Cardiac fibroblast (primary cell): ENCODE measurements around the gene CDH11.
A peak's percentile ranks its signal among the peaks of the same experiment; 100 is the strongest.

Source experiments
- DNase-seq, 2 donors: peaks; one replicate each; pipeline versions ENCODE4 v3.0.0 to v3.0.0-alpha.2; 2010; ENCODE audit warnings: low read depth in 2 of 2
- H3K4me3 ChIP-seq, 2 donors: replicated peaks in 1 of 2; 1 replicate in 1 of 2; 2 replicates in 1 of 2; pipeline ENCODE4 v1.5.1; 2011; ENCODE audit warnings: low read depth in 2 of 2, low read length in 2 of 2, mild to moderate bottlenecking in 2 of 2, moderate library complexity in 1 of 2
- TF ChIP-seq, protein P1 (sequence below): IDR thresholded peaks from one replicate; pipeline ENCODE4 v1.5.1; 2011; ENCODE audit warnings: low read depth, mild to moderate bottlenecking, low read length, inconsistent platforms

CDH11 gene

DNA sequence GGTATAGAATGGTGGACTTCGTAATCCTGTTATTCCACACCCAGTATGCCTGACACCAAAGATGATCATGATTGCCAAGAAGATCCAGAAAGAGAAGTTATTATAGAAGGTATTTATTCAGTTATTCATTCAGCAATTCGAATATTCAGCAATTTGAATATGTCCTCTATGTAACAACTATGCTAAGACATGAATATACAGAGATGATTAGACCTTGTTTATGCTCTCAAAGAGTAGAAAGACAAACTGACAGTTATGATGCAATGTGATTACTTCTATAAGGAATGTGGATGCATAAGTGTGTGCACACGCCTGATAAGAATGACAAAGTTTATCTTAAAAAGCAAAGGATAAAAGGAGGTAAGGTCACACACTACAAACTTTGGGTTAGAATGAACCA, 218.1 kb downstream of the CDH11 start:
- no peak overlapping the region for H3K4me3 ChIP-seq
- TF ChIP-seq, protein P1, sequence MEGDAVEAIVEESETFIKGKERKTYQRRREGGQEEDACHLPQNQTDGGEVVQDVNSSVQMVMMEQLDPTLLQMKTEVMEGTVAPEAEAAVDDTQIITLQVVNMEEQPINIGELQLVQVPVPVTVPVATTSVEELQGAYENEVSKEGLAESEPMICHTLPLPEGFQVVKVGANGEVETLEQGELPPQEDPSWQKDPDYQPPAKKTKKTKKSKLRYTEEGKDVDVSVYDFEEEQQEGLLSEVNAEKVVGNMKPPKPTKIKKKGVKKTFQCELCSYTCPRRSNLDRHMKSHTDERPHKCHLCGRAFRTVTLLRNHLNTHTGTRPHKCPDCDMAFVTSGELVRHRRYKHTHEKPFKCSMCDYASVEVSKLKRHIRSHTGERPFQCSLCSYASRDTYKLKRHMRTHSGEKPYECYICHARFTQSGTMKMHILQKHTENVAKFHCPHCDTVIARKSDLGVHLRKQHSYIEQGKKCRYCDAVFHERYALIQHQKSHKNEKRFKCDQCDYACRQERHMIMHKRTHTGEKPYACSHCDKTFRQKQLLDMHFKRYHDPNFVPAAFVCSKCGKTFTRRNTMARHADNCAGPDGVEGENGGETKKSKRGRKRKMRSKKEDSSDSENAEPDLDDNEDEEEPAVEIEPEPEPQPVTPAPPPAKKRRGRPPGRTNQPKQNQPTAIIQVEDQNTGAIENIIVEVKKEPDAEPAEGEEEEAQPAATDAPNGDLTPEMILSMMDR = no peak
- no peak for DNase-seq

DNA sequence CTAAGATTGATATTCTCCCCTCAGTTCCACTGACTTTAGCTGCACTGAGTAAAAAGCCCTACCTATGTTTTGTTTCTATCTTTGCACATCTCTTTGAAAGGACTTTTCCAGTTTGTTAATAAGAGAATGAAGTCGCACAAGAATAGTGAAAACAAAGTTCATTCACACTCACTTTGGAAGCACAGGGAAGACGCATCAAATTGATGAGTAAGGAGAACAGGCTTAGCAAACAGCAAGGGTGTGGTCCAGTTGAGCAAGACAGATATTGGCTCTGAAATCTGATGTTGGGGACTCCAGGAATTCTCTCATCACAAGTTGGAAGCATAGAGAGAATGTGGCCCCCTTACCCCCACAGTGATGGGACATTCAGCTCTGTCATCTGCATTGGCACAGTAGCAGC, 221.3 kb downstream of the CDH11 start:
- DNase-seq = peak in 1 of 2 donors; percentile 18
- TF ChIP-seq, protein P1 = no peak
- H3K4me3 ChIP-seq = no peak overlapping the region

DNA sequence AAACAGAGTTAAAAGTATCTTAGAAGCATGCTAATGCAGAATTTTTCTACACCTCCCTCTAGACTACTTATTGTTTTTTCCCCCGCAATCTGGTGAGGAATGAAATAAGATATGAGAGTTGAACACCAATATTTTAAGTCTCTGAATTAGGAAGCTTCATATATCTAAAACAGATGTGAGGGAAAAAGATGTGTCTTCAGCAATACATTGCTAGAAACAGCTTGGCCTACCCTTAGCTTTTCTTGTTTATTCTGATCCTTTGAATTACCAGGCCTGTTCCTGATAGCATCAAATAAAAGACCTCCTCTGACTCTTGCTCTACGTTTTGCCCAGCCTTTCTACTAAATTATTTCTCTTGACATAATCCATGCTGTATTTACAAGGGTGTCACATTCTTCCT, 221.8 kb downstream of the CDH11 start:
- H3K4me3 ChIP-seq = no peak overlapping the region
- TF ChIP-seq, protein P1 = no peak
- no peak for DNase-seq

DNA sequence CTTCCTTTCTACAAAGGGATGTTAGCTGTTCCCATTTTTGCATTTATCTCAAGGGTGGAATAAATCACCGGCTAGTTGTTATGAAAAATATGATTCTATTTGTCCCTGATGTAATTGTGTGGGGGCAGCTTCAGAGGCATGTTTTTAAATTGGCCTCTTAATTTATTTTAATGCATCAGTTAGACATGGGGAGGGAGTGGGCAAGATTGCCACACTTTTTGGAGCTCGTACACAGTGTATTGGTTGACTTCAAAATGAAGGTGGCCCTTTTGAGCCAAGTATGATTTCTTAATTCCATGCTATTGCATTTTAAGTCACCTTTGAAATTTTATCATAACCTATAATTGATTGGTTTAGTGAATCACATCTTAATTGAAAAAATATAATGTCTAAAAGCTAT, 223.7 kb downstream of the CDH11 start:
- TF ChIP-seq, protein P1 = no peak
- DNase-seq = no peak
- no peak overlapping the region for H3K4me3 ChIP-seq
